ENCODE results near the gene COPG1. TPM values are rescaled to one million over a fixed set of nuclear protein-coding genes. Genes with fewer than 3 reads are reported as not detected.

COPG1 gene
- total RNA-seq, 1 donor from 2014 or later = 124 TPM

- no peak overlapping the region for H3K4me3 ChIP-seq (ENCODE audit: low read depth, low read length)
- no peak for TF ChIP-seq CTCF (conservative IDR thresholded peaks at IDR 0.05; ENCODE audit: low read depth, low read length)
- DNase-seq (ENCODE audit: low read depth) = no peak
Observed at GRCh38 chr3:129231331-129232119, 17.9 kb upstream of the COPG1 start.

GRCh38 chr3:129233538-129233937 lies 15.9 kb upstream of the COPG1 start:
- no peak for DNase-seq (ENCODE audit: low read depth)
- no peak overlapping the region for H3K4me3 ChIP-seq (ENCODE audit: low read depth, low read length)
- TF ChIP-seq CTCF (conservative IDR thresholded peaks at IDR 0.05; ENCODE audit: low read depth, low read length) = no peak

- no peak for TF ChIP-seq CTCF (conservative IDR thresholded peaks at IDR 0.05; ENCODE audit: low read depth, low read length)
- no peak overlapping the region for H3K4me3 ChIP-seq (ENCODE audit: low read depth, low read length)
- DNase-seq (ENCODE audit: low read depth) = no peak
Observed at GRCh38 chr3:129234441-129234840, 15.0 kb upstream of the COPG1 start.

- TF ChIP-seq CTCF (conservative IDR thresholded peaks at IDR 0.05; ENCODE audit: low read depth, low read length) = no peak
- no peak for DNase-seq (ENCODE audit: low read depth)
- H3K4me3 ChIP-seq (ENCODE audit: low read depth, low read length) = no peak overlapping the region
Observed at GRCh38 chr3:129235344-129235917, 14.0 kb upstream of the COPG1 start.

GRCh38 chr3:129238945-129239705 lies 10.3 kb upstream of the COPG1 start:
- DNase-seq (ENCODE audit: low read depth) = no peak
- no peak for TF ChIP-seq CTCF (conservative IDR thresholded peaks at IDR 0.05; ENCODE audit: low read depth, low read length)
- no peak overlapping the region for H3K4me3 ChIP-seq (ENCODE audit: low read depth, low read length)

DNA sequence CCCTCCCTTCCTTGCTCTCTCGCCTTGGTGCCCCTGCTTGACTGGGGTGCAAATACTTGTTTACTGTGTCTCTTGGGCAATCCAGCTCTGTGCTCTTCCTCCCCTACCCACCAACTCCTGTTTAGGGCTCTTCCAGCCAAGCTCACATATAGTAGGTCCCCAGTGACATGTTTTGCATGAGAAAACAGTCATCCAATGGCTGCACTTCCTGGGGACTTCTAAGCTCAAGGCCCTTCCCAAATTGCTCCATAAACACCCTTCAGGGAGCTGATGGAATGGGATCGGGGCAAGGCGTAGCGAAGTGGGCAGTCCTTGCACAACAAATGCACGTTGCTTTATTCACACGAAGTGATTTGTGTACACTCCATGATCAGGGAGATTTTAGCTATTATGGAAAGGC lies 9.4 kb upstream of the COPG1 start:
- no peak for TF ChIP-seq CTCF (conservative IDR thresholded peaks at IDR 0.05; ENCODE audit: low read depth, low read length)
- no peak for DNase-seq (ENCODE audit: low read depth)
- H3K4me3 ChIP-seq (ENCODE audit: low read depth, low read length) = no peak overlapping the region

Measured in epithelial cell of proximal tubule (primary cell).